GM12872 (cell line): ENCODE measurements around the gene DNAH5.

Source experiments
- TF ChIP-seq, protein P1 (sequence below): IDR thresholded peaks from 3 replicates; pipeline ENCODE4 v1.5.1; 2011; ENCODE audit warnings: low read depth, mild to moderate bottlenecking, low read length, moderate library complexity; ENCODE audit not compliant: insufficient read depth

Gene DNAH5

DNA sequence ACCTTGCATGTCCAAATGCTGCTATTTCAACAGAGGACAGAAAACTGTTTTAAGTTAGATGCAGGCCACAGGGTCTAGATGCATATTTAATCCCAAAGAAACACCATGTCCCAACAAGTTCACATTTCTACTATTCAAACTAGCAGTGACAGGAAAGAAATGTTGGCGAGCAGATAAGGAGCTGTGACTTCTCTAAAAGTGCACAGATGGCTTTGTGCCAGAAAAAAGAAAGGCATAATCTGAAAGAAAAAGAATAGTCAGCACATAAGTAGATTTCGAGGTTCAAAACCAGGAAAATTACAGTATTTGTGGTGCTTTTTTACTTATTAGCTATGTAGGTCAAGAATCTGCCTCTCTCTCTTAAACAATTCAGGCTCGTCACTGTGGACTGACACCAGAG, 178.3 kb downstream of the DNAH5 start:
- TF ChIP-seq, protein P1, sequence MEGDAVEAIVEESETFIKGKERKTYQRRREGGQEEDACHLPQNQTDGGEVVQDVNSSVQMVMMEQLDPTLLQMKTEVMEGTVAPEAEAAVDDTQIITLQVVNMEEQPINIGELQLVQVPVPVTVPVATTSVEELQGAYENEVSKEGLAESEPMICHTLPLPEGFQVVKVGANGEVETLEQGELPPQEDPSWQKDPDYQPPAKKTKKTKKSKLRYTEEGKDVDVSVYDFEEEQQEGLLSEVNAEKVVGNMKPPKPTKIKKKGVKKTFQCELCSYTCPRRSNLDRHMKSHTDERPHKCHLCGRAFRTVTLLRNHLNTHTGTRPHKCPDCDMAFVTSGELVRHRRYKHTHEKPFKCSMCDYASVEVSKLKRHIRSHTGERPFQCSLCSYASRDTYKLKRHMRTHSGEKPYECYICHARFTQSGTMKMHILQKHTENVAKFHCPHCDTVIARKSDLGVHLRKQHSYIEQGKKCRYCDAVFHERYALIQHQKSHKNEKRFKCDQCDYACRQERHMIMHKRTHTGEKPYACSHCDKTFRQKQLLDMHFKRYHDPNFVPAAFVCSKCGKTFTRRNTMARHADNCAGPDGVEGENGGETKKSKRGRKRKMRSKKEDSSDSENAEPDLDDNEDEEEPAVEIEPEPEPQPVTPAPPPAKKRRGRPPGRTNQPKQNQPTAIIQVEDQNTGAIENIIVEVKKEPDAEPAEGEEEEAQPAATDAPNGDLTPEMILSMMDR, result no peak

DNA sequence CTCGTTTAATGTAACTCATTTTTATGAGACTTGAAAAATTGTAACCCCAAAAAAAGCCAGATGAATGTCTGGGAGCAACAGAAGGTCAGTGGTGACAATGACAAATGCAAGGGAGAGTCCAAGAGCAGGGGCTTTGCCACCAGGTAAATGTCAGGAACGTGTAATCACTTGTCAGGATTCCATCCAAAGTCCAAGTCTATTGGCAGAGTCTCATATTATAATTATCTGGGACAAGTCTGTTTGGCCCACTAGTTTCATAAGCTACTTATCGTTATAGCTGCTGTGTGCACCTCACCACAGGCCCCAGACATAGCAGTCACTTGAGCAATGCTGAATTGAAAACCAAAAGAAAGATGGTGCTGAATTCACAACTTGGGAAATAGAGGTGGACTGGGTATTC, 180.8 kb downstream of the DNAH5 start:
- TF ChIP-seq, protein P1, result no peak

DNA sequence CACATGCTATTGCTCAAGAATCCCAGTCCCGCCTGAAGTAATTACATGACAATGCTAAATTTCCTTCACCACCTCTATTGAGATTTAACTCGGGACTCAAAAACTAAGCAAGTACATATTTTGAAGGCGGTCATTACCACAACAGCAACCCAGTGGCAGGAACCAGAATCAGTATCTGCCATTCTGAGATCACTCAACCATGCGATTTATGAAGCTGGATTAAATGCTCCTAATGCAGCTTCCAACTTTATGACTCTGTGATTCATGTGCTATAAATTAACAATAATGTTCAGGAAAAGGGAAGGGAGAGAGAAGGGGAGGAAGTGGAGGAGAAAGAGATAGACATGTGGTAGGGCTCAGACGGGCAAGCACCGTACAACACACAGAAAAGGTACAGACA, 194.7 kb downstream of the DNAH5 start:
- TF ChIP-seq, protein P1, result no peak

DNA sequence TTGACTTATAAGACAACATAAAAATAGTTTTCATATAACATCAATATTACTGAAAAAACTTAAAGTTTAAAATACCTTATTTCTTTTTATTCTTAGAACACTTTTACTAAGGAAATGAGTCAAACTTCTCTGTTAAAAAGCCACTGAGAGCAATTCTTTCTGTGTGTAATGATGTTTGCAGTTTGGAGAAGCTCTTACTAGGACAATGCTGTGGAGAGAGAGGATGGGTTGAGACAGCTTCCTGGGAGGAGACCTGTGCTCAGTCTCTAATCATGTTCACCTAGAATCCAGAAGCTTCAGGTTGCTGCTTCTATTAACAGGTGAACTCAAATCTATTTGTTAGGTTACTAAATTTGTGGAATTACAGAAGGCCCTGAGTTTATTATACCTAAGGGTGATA, 198.5 kb downstream of the DNAH5 start:
- TF ChIP-seq, protein P1, result no peak

DNA sequence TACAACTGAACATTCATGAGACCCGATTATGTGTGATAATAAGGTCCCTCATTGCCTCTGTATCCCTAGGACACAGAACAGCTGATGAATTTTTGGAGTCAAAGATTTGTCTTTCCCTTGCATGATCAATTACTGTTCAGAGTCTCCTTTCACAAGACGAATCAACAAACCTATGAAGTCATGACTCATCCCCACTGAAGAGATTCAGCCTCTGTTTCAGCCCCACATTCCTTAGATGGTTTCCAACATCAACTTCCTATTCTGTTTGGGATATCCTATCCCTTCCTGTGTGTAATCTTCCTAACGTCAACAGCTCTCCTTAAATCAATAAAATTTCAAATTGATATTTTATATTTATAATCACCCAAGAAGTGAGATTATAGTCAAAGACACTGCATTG, 199.0 kb downstream of the DNAH5 start:
- TF ChIP-seq, protein P1, result no peak

DNA sequence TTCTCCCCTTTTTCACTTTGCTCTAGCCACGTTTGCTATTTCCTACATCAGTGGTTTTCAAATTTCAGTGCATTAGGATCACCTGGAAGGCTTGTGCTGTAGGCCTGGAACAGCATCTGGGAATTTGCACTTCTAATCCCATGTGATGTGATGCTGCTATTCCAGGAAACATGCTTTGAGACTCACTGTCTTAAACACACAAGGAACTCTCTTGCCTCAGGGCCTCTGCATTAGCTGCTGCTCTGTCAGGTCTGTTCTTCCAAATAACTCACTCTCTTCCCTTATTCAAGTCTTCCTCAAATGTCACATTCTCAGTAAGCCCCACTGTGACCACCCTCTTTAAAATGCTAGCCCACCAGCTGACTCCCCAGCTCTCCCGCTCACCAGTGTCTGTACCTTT, 204.0 kb downstream of the DNAH5 start:
- TF ChIP-seq, protein P1, result no peak

DNA sequence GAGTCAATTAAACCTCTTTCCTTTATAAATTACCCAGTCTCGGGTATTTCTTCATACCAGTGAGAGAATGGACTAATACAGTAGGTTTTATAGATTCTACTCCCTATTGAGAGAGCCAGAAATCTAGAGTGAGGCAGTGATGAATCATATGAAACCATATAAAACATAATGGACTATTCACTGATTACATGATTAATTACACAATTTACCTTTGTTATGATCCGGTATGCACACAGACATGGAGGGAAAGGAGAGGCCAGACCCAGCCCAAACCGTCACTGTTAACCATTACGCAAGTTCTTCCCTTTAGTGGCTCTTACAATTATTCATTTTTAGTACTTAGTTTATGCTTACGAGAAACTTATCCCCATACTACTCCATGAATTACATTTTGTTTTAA, 205.0 kb downstream of the DNAH5 start:
- TF ChIP-seq, protein P1, result no peak

DNA sequence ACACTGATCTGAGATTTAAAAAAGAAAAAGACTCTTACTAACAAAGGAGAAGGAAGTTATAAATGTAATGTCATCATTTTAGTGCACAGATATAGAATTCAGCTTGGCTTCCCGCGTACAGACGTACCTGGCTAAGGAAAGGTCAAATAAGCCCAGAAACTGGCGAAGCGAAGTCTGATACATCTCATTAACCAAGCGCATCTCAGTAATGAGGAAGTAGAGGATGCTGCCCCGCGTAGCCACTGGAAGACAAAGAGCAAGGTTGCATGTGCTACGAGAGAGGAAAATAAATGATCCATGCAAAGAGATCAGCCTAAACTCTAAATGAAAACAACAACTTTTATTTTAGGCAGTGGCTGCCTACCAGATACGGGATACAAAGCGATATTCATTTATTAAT, 208.8 kb downstream of the DNAH5 start:
- TF ChIP-seq, protein P1, result no peak
